Activated CD8-positive, alpha-beta T cell treated with anti-CD3 and anti-CD28 coated beads for 36 hours (primary cell): ENCODE data around the gene KLLN. TPM values are rescaled to one million over a fixed set of nuclear protein-coding genes. Genes with fewer than 3 reads are reported as not detected.
"Not testable (repeated sequence)": the region's sequence is repeated elsewhere in the genome, so short reads cannot be mapped to it uniquely, and the experiment has no call there.

Experiments
- ATAC-seq: fragments of 200-7000 bp; cut with Tn5 transposase; one replicate; pipeline ENCODE4 v1.10.0; 2021; ENCODE audit warnings: mild to moderate bottlenecking, moderate library complexity
- CTCF ChIA-PET: fragments of 350-600 bp; sonication (Branson Sonifier 250); formaldehyde crosslinking; loops from one replicate; lab custom pipeline; 2021; ENCODE audit warnings: antibody characterized with exemption; lab: Charles Lee
- POLR2A ChIA-PET: fragments of 350-600 bp; sonication (Branson Sonifier 250); formaldehyde crosslinking; loops from one replicate; lab custom pipeline; 2021; ENCODE audit warnings: antibody characterized with exemption; lab: Charles Lee
- DNase-seq: peaks from one replicate; pipeline ENCODE4 v3.0.0-alpha.2; 2020
- H3K27ac Mint-ChIP-seq: one replicate; pipeline ENCODE4 v1.8.0; 2021; ENCODE audit warnings: mild to moderate bottlenecking, mixed read lengths
- H3K27me3 Mint-ChIP-seq: one replicate; pipeline ENCODE4 v1.8.0; 2021; ENCODE audit warnings: mixed read lengths
- H3K36me3 Mint-ChIP-seq: one replicate; pipeline ENCODE4 v1.8.0; 2021; ENCODE audit warnings: low read depth, mixed read lengths
- H3K4me1 Mint-ChIP-seq: one replicate; pipeline ENCODE4 v1.8.0; 2021; ENCODE audit warnings: low read depth, mixed read lengths
- H3K4me3 Mint-ChIP-seq: one replicate; pipeline ENCODE4 v1.8.0; 2021; ENCODE audit warnings: mild to moderate bottlenecking, moderate library complexity, mixed read lengths
- H3K9me3 Mint-ChIP-seq: one replicate; pipeline ENCODE4 v1.8.0; 2021; ENCODE audit warnings: mixed read lengths
- CTCF ChIP-seq: fragments of 200-600 bp; IDR thresholded peaks from one replicate; pipeline ENCODE4 v1.8.0; 2022; ENCODE audit warnings: antibody characterized with exemption, mild to moderate bottlenecking
- intact Hi-C: fragments of 100-400 bp; cut with micrococcal nuclease; formaldehyde crosslinking; loops from one replicate; pipeline ENCODE4 v1.10.0; 2022
- total RNA-seq, 2 experiments: library from RNA; stranded (reverse); gene quantifications; one replicate each; pipeline ENCODE4 v1.2.3, GENCODE V29; 2021

Gene KLLN
- total RNA-seq, 2 experiments from 2014 or later: 0.43 to 0.61 TPM

GRCh38 chr10:87866412-87866974 is 3.2 kb upstream of the KLLN start:
- ATAC-seq: no peak
- Mint-ChIP-seq H3K4me3 (peak overlapping the region; percentile 87), H3K27me3 (no peaks in the 10 kb centered on the region), H3K4me1 (peaks cover 39% of the 10 kb centered on the region), H3K36me3 (peaks cover 34% of the 10 kb centered on the region), H3K27ac (peak overlapping the region; percentile 36), H3K9me3 (no peaks in the 10 kb centered on the region)
- intact Hi-C loops: loop anchor here (5.0 kb wide), 1 partner anchor 406 kb away; no protein-coding TSS in a partner anchor
- CTCF ChIA-PET: interaction anchor here (1.4 to 1.9 kb wide), 3 partner anchors 10 to 248 kb away, joined by 3 to 7 read pairs (median 4); no protein-coding TSS in a partner anchor
- no peak for TF ChIP-seq CTCF
- POLR2A ChIA-PET: no interaction called here
- no peak for DNase-seq

GRCh38 chr10:87865241-87865881 is 2.0 kb upstream of the KLLN start:
- TF ChIP-seq CTCF: no peak
- intact Hi-C loops: loop anchor here (5.0 kb wide), 1 partner anchor 407 kb away; no protein-coding TSS in a partner anchor
- no peaks in the 10 kb centered on the region for H3K27me3 Mint-ChIP-seq
- ChIA-PET POLR2A (interaction anchor here (0.6 to 1.0 kb wide), 2 partner anchors 47 to 53 kb away, joined by 4 read pairs; partner anchors contain the start of gene ATAD1), CTCF (interaction anchor here (1.0 to 1.9 kb wide), 4 partner anchors 9 to 718 kb away, joined by 3 to 7 read pairs (median 4); partner anchors contain the start of gene RNLS)
- peak overlapping the region; percentile 93 for H3K27ac Mint-ChIP-seq
- H3K9me3 Mint-ChIP-seq: no peaks in the 10 kb centered on the region
- H3K4me1 Mint-ChIP-seq: peaks cover 38% of the 10 kb centered on the region
- ATAC-seq (no peak), DNase-seq (no peak)
- peaks cover 29% of the 10 kb centered on the region for H3K36me3 Mint-ChIP-seq
- peak overlapping the region; percentile 87 for H3K4me3 Mint-ChIP-seq

GRCh38 chr10:87864496-87865059 is 1.2 kb upstream of the KLLN start:
- no peak for TF ChIP-seq CTCF
- DNase-seq (no peak), ATAC-seq (no peak)
- intact Hi-C loops: loop anchor here (5.0 kb wide), 3 partner anchors 47 to 523 kb away; partner anchors contain the start of gene ATAD1
- H3K4me1 Mint-ChIP-seq: peaks cover 37% of the 10 kb centered on the region
- ChIA-PET CTCF (no interaction called here), POLR2A (interaction anchor here (1.1 to 3.9 kb wide), 4 partner anchors 46 to 227 kb away, joined by 3 to 28 read pairs (median 10); partner anchors contain the start of gene ATAD1)
- H3K9me3 Mint-ChIP-seq: no peaks in the 10 kb centered on the region
- H3K36me3 Mint-ChIP-seq: peaks cover 29% of the 10 kb centered on the region
- peak overlapping the region; percentile 87 for H3K4me3 Mint-ChIP-seq
- peak overlapping the region; percentile 93 for H3K27ac Mint-ChIP-seq
- H3K27me3 Mint-ChIP-seq: no peaks in the 10 kb centered on the region

- DNase-seq: peak; percentile 41
- H3K27me3 Mint-ChIP-seq, ATAC-seq, H3K9me3 Mint-ChIP-seq: not testable (repeated sequence)
- H3K4me3 Mint-ChIP-seq: peak overlapping the region; percentile 87
- peaks cover 29% of the 10 kb centered on the region for H3K36me3 Mint-ChIP-seq
- H3K4me1 Mint-ChIP-seq: peaks cover 33% of the 10 kb centered on the region
- peak overlapping the region; percentile 93 for H3K27ac Mint-ChIP-seq
- intact Hi-C loops: loop anchor here (5.0 kb wide), 2 partner anchors 47 to 523 kb away; partner anchors contain the start of gene ATAD1
- ChIA-PET POLR2A (interaction anchor here (1.0 to 3.9 kb wide), 5 partner anchors 45 to 526 kb away, joined by 3 to 28 read pairs (median 3); partner anchors contain the start of gene ATAD1), CTCF (interaction anchor here (0.8 to 2.3 kb wide), 2 partner anchors 14 to 46 kb away, joined by 3 to 11 read pairs; partner anchors contain the start of gene ATAD1)
Measured at GRCh38 chr10:87863951-87864495, 690 bp upstream of the KLLN start.

GRCh38 chr10:87862679-87863052 is 667 bp downstream of the KLLN start:
- Mint-ChIP-seq H3K4me1 (peaks cover 25% of the 10 kb centered on the region), H3K9me3 (no peaks in the 10 kb centered on the region), H3K4me3 (peak overlapping the region; percentile 87), H3K27me3 (no peaks in the 10 kb centered on the region), H3K27ac (peak overlapping the region; percentile 95), H3K36me3 (peaks cover 21% of the 10 kb centered on the region)
- ATAC-seq (peak; percentile 31), DNase-seq (peak; percentile 79)
- no peak for TF ChIP-seq CTCF
- POLR2A ChIA-PET: interaction anchor here (0.6 to 3.9 kb wide), 19 partner anchors 10 to 695 kb away, joined by 3 to 28 read pairs (median 3); partner anchors contain the start of gene ATAD1
- intact Hi-C loops: loop anchor here (1.0 to 5.0 kb wide), 3 partner anchors 45 to 525 kb away; partner anchors contain the start of gene ATAD1
- CTCF ChIA-PET: interaction anchor here (1.1 to 7.5 kb wide), 8 partner anchors 44 to 526 kb away, joined by 3 to 63 read pairs (median 6); partner anchors contain the start of gene ATAD1
